Activated CD4-positive, alpha-beta T cell treated with anti-CD3 and anti-CD28 coated beads, Interleukin-2, amount 10 ng/mL, durations not matched to agents 24 days and 14 days (primary cell): ENCODE data around the gene SMAD7. TPM values are rescaled to one million over a fixed set of nuclear protein-coding genes. Genes with fewer than 3 reads are reported as not detected.

Source experiments
- DNase-seq: peaks from one replicate; pipeline ENCODE4 v3.0.0; 2022
- H3K27ac Mint-ChIP-seq: one replicate; pipeline ENCODE4 v1.8.0; 2022; ENCODE audit warnings: mild to moderate bottlenecking, mixed read lengths
- H3K27me3 Mint-ChIP-seq: one replicate; pipeline ENCODE4 v1.8.0; 2022; ENCODE audit warnings: mixed read lengths
- H3K36me3 Mint-ChIP-seq: one replicate; pipeline ENCODE4 v1.8.0; 2022; ENCODE audit warnings: low read depth, mild to moderate bottlenecking, mixed read lengths
- H3K4me1 Mint-ChIP-seq: one replicate; pipeline ENCODE4 v1.8.0; 2021; ENCODE audit warnings: mixed read lengths
- H3K4me3 Mint-ChIP-seq: one replicate; pipeline ENCODE4 v1.8.0; 2022; ENCODE audit warnings: mild to moderate bottlenecking, moderate library complexity, mixed read lengths
- H3K9me3 Mint-ChIP-seq: one replicate; pipeline ENCODE4 v1.8.0; 2021; ENCODE audit warnings: mixed read lengths
- intact Hi-C: fragments of 100-400 bp; cut with micrococcal nuclease; formaldehyde crosslinking; loops from one replicate; pipeline ENCODE4 v1.15.1; 2023
- total RNA-seq: library from RNA; stranded (reverse); gene quantifications from 2 replicates; pipeline ENCODE4 v1.2.3, GENCODE V29; 2022

SMAD7 gene
- total RNA-seq, 1 donor from 2014 or later = 21.8 TPM

DNA sequence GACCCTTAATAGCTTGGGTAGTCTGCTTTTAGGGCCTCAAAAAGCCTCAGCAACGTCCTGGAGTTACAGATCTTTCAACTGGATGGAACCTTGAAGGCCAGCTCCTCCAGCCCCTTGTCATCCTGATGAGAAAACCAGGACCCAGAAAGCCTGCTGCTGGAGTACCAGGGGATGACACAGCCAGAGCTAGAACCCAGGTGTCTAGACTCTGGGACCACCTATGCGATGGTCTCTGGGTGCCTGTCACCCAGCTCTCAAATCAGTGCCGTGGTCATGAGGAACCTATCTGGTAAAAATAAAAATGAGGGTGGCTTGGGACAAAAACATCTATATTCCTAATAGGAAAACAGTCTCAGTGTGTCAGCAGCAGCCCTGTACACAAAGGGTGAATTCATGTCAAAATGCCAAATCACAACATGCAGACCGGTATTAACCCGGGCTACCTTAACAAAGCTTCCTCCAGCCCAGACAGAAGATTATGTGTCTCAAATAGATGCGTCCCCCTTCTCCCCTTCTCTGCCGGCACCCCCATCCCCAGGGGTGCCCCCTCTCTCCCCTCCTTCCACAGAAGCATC lies 28.5 kb downstream of the SMAD7 start:
- intact Hi-C loops = loop anchor here (10.0 kb wide), 1 partner anchor 248 kb away; no protein-coding TSS in a partner anchor
- Mint-ChIP-seq H3K27ac (peak overlapping the region; percentile 91), H3K4me1 (peaks cover 59% of the 10 kb centered on the region), H3K9me3 (no peaks in the 10 kb centered on the region), H3K27me3 (no peaks in the 10 kb centered on the region), H3K36me3 (peaks cover 45% of the 10 kb centered on the region), H3K4me3 (peak overlapping the region; percentile 73)
- DNase-seq = no peak

DNA sequence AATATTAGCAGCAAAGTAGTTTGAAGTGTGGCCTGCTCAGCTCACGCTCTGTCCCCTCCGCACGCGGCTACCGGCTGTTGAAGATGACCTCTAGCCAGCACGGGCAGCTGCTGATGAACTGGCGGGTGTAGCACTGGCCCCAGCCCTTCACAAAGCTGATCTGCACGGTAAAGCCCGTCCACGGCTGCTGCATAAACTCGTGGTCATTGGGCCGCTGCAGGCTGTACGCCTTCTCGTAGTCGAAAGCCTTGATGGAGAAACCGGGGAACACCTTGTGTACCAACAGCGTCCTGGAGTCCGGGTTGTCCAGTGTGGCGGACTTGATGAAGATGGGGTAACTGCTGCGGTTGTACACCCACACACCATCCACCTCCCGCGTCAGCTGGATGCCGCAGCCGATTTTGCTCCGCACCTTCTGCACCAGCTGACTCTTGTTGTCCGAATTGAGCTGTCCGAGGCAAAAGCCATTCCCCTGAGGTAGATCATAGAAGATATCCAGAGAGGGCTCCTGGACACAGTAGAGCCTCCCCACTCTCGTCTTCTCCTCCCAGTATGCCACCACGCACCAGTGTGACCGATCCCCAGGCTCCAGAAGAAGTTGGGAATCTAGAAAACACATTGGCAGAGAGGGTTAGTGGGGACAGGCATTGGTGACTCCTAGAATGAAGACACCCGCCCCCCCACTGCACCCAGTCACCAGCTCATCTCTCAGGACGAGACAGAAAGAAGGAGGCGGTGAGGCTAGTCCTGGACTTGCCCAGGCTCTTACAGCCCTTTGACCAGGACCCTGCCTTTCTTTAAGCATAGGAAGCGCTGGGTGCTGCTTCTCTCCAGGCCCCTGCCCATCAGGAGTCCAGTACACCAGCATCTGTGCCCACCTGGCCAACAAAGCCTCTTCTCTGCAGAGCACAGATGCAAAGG lies 29.2 kb downstream of the SMAD7 start:
- Mint-ChIP-seq H3K4me1 (peaks cover 57% of the 10 kb centered on the region), H3K4me3 (no peak overlapping the region), H3K27ac (no peak overlapping the region), H3K36me3 (peaks cover 41% of the 10 kb centered on the region), H3K9me3 (no peaks in the 10 kb centered on the region), H3K27me3 (no peaks in the 10 kb centered on the region)
- intact Hi-C loops = loop anchor here (10.0 kb wide), 1 partner anchor 247 kb away; no protein-coding TSS in a partner anchor
- no peak for DNase-seq

DNA sequence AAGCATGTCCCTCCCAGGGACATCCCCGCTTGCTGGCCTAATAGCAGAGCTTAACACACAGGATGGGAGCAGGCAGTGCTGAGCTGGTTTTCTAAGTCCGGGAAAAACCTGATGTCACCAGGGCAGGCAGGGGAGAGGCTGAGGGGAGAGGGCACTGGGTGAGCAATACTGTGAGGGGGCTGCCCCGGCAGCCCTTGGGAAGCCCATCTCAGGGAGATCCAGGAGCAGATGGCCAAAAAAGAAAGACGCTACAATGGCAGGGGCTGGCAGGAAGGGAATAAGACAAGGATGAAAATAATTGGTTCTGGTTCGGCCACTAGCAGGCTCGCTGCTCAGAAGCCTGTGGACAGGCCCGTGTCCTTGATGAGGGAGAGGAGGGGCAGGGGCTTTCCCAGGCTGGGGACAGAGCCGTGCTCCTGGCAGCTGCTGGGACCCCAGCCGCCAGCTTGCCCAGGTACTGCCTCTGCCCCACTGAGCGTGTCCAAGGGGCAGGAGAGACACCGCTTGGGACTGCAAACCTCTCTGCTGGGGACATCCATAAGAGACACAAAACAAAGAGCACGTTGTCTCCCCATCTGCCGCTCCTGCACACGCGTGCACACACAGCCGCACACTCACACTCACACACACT lies 30.2 kb downstream of the SMAD7 start:
- DNase-seq = no peak
- H3K36me3 Mint-ChIP-seq = peaks cover 42% of the 10 kb centered on the region
- peak overlapping the region; percentile 35 for H3K27ac Mint-ChIP-seq
- intact Hi-C loops = loop anchor here (10.0 kb wide), 1 partner anchor 246 kb away; no protein-coding TSS in a partner anchor
- no peaks in the 10 kb centered on the region for H3K9me3 Mint-ChIP-seq
- no peak overlapping the region for H3K4me3 Mint-ChIP-seq
- no peaks in the 10 kb centered on the region for H3K27me3 Mint-ChIP-seq
- peaks cover 53% of the 10 kb centered on the region for H3K4me1 Mint-ChIP-seq

DNA sequence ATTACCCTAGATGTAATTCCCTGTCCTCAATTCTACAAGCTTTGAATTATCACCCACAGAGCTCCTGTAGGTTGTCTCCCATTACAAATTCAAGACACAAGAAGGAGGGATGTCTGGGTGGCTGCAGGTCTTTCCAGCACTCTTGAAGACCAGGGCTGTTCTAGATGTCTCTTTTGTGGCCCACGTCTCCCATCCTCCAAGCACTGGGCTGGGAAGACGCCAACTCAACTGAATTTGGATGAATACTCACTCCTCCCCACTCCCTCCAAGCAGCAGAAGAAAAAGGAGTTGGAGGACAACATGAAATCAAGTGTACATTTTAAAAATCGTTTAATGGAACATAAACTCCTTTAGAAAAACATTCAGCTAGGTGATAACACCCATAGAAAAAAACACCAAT lies 31.2 kb downstream of the SMAD7 start:
- no peak overlapping the region for H3K27ac Mint-ChIP-seq
- peaks cover 45% of the 10 kb centered on the region for H3K4me1 Mint-ChIP-seq
- intact Hi-C loops = no loop called here
- peaks cover 39% of the 10 kb centered on the region for H3K36me3 Mint-ChIP-seq
- no peak for DNase-seq
- no peaks in the 10 kb centered on the region for H3K9me3 Mint-ChIP-seq
- H3K27me3 Mint-ChIP-seq = no peaks in the 10 kb centered on the region
- H3K4me3 Mint-ChIP-seq = no peak overlapping the region

DNA sequence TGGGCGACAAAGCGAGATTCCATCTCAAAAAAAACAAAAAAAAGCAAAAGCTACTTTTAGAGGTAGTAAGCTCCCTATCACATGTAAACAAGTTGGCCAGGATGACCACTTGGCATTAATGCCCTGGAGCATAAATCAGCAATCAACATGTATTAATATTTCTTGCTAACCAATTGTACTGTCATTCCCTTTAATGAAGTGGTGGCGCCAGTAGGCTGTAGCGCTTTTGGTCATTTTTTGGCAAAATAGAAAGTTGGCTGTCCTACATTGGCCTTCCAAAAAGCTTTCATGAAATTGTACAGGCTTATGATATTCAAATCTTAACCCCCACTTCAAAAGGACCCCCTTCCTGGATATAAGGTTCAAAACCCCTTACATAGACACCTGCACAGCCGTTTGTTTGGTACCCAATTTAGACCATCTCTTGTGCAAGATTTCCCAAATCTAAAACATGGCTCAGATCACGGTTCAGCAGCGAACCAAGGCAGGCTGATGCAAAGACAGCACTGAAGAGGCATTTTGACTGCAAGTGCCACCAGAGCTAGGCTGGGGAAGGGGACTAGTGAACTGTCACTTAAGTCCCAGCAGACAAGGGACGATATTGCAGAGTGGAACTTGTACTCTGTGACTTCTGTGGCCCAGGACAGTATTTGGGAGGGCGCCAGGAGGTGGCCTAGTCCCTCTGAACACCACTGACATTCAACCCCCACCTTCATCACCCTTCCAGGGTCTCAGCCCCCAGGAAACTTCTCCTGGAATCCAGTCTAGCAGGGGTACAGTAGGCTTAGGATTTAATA lies 31.9 kb downstream of the SMAD7 start:
- Mint-ChIP-seq H3K4me3 (no peak overlapping the region), H3K9me3 (no peaks in the 10 kb centered on the region), H3K4me1 (peaks cover 40% of the 10 kb centered on the region), H3K36me3 (peaks cover 37% of the 10 kb centered on the region), H3K27ac (no peak overlapping the region), H3K27me3 (no peaks in the 10 kb centered on the region)
- DNase-seq = no peak
- intact Hi-C loops = loop anchor here (1.0 kb wide), 1 partner anchor 25 kb away; no protein-coding TSS in a partner anchor

DNA sequence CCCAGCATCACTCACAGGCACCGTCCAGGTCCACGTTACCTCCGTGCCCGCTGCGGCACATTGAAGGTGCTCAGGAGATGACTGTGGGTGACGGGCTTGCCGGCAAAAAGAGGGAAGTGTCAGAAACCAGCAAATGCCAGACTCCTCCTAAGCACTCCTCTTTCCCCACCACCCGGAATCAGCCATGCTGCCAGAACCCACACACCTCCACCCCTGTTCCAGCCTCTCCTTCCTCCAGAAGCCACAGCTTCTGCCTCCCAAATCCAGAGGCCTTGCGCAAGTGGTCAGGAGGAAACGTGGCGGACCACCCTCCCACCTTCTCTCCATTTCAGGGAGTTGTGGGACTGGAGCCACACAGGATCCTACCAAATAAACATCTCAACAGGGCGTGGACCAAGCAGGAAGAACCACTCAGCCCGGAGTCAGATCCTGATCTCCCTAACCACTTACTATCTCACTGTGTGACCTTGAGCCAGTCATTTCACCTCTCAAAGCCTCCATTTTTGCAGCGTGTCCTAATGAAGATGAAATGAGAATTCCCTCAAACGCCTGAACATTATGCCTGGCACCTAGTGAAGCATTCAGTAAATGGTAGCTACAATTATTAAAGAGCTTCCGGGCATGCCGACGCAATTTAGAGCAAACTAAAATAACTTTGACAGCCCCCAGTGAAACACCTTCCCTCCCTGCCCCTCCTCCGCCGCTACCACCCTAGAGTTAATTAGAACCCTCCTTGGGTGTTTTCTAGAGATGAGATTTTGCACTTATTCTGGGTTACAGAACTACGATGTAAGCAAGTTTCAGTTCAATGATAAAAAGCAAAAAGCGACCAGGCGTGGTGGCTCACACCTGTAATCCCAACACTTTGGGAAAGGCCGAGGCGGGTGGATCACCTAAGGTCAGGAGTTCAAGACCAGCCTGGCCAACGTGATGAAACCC lies 32.9 kb downstream of the SMAD7 start:
- Mint-ChIP-seq H3K27ac (no peak overlapping the region), H3K9me3 (no peaks in the 10 kb centered on the region), H3K27me3 (no peaks in the 10 kb centered on the region), H3K4me1 (peaks cover 31% of the 10 kb centered on the region), H3K36me3 (peaks cover 29% of the 10 kb centered on the region), H3K4me3 (no peak overlapping the region)
- intact Hi-C loops = loop anchor here (1.0 kb wide), 1 partner anchor 26 kb away; no protein-coding TSS in a partner anchor
- DNase-seq = no peak

DNA sequence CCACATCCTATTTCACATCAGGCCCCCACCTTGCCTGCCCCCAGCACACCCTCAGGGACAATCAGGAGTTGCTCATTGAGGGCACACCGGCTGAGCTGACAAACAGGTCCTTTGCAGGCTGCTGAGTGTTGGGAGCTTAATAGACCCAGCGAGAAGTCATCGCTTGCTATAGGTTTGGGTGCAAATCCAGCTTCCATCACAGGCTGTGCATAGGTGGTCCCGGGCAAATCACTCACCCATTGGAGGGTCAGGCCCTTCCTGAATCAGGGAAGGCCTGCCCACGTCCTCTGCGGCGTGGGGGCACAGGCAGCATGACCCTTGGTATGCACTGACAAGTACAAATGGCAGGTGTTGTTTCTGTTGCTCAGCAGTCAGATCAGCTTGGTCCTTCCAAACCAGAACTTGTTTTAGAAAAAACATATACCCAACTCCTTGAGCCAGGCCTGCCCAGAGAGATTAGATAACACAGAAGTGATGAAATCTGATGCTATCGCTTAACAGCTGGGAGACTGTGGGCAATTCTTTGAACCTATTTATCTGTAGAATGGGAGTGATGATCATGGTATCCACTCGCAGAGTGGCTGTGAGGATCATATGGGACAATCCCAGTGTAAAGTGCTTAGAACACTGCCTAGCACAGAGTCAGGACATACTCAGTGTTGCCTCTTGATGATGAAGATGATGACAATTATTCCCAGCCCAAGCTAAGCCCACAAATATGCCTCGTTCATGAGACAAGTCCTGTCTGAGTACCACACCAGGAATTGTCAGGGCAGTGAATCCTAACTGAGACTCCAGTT lies 34.9 kb downstream of the SMAD7 start:
- H3K27me3 Mint-ChIP-seq = no peaks in the 10 kb centered on the region
- intact Hi-C loops = no loop called here
- H3K4me1 Mint-ChIP-seq = peaks cover 23% of the 10 kb centered on the region
- H3K27ac Mint-ChIP-seq = no peak overlapping the region
- no peak overlapping the region for H3K4me3 Mint-ChIP-seq
- H3K36me3 Mint-ChIP-seq = peaks cover 19% of the 10 kb centered on the region
- no peaks in the 10 kb centered on the region for H3K9me3 Mint-ChIP-seq
- DNase-seq = no peak

DNA sequence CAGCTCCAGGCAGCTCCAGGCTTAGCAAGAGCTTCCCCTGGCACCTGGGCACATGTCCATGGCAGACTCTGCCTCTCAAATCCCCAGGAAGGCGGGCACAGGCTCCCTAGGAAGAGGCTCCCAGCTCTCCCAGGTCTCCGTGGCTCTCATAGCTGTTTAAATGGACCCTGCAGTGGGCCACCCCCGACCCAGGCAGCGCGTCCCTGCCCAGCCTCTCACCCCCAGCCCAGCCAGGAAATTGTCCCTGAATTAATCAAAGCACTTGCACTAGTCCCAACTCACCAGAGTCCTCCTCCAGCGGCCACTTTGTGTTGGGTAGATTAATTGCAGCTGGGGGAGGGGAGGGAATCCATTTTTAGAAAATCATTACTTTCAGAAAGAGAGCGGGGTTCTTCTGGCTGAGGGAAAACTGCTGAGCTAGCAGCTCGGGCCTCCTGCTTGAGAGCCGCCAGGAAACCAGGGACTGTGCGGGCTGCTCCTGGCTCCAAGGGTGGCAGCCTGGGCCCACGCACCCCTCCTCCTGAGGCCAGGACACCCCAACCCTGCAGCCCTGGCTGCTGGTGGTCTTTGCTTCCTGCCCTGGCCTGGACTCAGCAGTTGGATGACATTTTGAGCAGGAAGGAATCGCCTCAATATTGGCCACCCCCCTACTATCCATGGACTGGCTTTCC lies 36.0 kb downstream of the SMAD7 start:
- H3K4me3 Mint-ChIP-seq = no peak overlapping the region
- no peaks in the 10 kb centered on the region for H3K9me3 Mint-ChIP-seq
- peak overlapping the region; percentile 34 for H3K27ac Mint-ChIP-seq
- intact Hi-C loops = no loop called here
- H3K4me1 Mint-ChIP-seq = peaks cover 26% of the 10 kb centered on the region
- H3K27me3 Mint-ChIP-seq = no peaks in the 10 kb centered on the region
- DNase-seq = no peak
- peaks cover 10% of the 10 kb centered on the region for H3K36me3 Mint-ChIP-seq

DNA sequence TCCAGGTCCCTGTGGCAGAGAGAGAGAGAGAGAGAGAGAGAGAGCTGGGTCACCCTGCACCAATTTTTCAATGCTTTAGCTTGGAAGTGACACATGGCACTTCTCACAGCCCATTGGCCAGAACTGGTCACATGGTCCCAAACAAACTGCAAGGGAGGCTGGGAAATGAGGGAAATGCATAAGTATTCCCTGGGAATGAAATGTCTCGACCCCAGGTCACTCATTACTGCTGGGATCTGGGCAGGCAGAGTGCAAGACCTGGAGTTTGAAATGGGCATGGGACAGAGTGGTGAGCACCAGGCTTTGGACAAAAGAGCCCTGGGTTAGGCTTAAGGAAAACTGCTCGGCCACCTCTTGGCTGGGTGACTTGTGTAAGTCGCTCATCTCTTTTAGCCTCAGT lies 37.0 kb downstream of the SMAD7 start:
- Mint-ChIP-seq H3K4me1 (peaks cover 26% of the 10 kb centered on the region), H3K9me3 (no peaks in the 10 kb centered on the region), H3K36me3 (peaks cover 4% of the 10 kb centered on the region), H3K27me3 (no peaks in the 10 kb centered on the region), H3K27ac (no peak overlapping the region), H3K4me3 (no peak overlapping the region)
- no peak for DNase-seq
- intact Hi-C loops = loop anchor here (1.0 kb wide), 1 partner anchor 136 kb away; no protein-coding TSS in a partner anchor

DNA sequence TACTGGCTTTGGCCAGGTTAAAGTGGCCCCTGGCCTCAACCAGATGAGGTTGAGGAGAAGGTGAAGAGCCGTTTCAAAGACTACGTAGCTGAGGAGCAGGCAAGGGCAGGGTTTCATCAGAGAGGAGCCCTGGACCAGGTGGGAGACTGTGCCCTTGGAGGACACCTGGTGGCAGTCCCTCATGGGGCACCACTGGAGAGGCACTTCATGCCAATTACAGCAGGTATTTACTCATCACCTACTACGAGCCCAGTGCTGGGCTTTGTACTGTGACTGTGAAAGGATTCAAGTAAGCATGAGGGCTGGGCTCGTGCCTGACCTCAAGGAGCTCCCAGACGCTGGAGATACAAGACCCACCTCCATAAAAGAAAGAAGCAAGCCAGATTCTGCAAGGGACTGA lies 37.6 kb downstream of the SMAD7 start:
- Mint-ChIP-seq H3K4me3 (no peak overlapping the region), H3K4me1 (peaks cover 27% of the 10 kb centered on the region), H3K36me3 (peaks cover 4% of the 10 kb centered on the region), H3K9me3 (no peaks in the 10 kb centered on the region), H3K27ac (no peak overlapping the region), H3K27me3 (no peaks in the 10 kb centered on the region)
- intact Hi-C loops = loop anchor here (1.0 kb wide), 1 partner anchor 136 kb away; no protein-coding TSS in a partner anchor
- DNase-seq = peak; percentile 76

DNA sequence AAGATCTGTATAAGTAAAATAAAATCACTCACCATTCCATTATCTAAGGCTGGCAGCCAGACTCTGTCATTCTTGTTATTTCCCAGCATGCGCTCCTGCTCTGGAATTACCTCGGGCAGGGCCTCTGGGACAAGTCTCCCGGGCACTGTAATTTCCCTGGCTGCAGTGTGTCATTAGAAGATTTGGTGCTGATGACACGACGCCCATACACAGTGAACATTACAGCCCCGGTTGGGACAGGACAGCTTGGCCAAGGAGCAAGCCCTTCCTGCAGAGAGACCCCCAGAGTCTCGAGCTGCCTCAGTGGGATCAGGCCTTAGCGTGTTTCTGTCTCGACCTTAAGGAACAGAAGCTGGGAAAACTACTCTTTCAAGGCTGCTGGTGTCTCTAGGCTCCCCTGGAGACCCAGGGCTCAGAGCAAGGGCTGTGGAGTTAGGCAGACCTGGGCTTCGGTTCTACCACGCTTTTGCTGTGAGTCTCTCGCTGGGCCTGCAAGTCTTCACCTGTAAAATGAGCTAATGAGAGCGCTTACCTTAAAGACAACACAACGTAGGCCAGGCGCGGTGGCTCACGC lies 39.7 kb downstream of the SMAD7 start:
- Mint-ChIP-seq H3K4me1 (peaks cover 18% of the 10 kb centered on the region), H3K36me3 (no peaks in the 10 kb centered on the region), H3K27me3 (no peaks in the 10 kb centered on the region), H3K9me3 (no peaks in the 10 kb centered on the region), H3K4me3 (no peak overlapping the region), H3K27ac (no peak overlapping the region)
- intact Hi-C loops = no loop called here
- no peak for DNase-seq
